Stimulated activated CD8-positive, alpha-beta memory T cell treated with anti-CD3 and anti-CD28 coated beads, Interleukin-7, amount 100 ng/mL, for 24 hours (primary cell): Measurements from ENCODE around the gene DDX28.
A peak's percentile ranks its signal among the peaks of the same experiment; 100 is the strongest.
"Not testable (repeated sequence)": the region's sequence is repeated elsewhere in the genome, so short reads cannot be mapped to it uniquely, and the experiment has no call there.

Source experiments
- DNase-seq: peaks from one replicate; pipeline ENCODE4 v3.0.0-alpha.2; 2020; ENCODE audit warnings: low read depth

DDX28 gene

GRCh38 chr16:67994040-67994408, 29.0 kb downstream of the DDX28 start:
- not testable (repeated sequence) for DNase-seq

GRCh38 chr16:67993207-67994039, 29.6 kb downstream of the DDX28 start:
- DNase-seq, result peak; percentile 62

GRCh38 chr16:67992661-67993206, 30.3 kb downstream of the DDX28 start:
- no peak for DNase-seq

GRCh38 chr16:67990018-67990386, 33.0 kb downstream of the DDX28 start:
- DNase-seq, result no peak

GRCh38 chr16:67989322-67990017, 33.6 kb downstream of the DDX28 start:
- no peak for DNase-seq

GRCh38 chr16:67988675-67989074, 34.4 kb downstream of the DDX28 start:
- DNase-seq, result no peak

GRCh38 chr16:67987460-67988160, 35.4 kb downstream of the DDX28 start:
- no peak for DNase-seq

- DNase-seq, result no peak
These were observed 36.1 kb downstream of the DDX28 start for GRCh38 chr16:67986949-67987348.

- no peak for DNase-seq
These were observed 40.9 kb downstream of the DDX28 start for GRCh38 chr16:67982011-67982696.

- no peak for DNase-seq
These were observed 42.9 kb downstream of the DDX28 start, which contains the start of gene DPEP3 for GRCh38 chr16:67979955-67980678. DPEP3 (minus strand) TSS chr16:67980499; CDS start chr16:67980380, 119 bp downstream.

- DNase-seq, result no peak
These were observed 45.4 kb downstream of the DDX28 start for GRCh38 chr16:67977469-67978227.

- no peak for DNase-seq
These were observed 46.0 kb downstream of the DDX28 start for GRCh38 chr16:67977005-67977404.

- DNase-seq, result no peak
These were observed 46.8 kb downstream of the DDX28 start for GRCh38 chr16:67976205-67976604.

GRCh38 chr16:67975321-67976105, 47.5 kb downstream of the DDX28 start:
- no peak for DNase-seq

GRCh38 chr16:67972285-67972684, 50.7 kb downstream of the DDX28 start:
- DNase-seq, result not testable (repeated sequence)

- no peak for DNase-seq
These were observed 51.9 kb downstream of the DDX28 start for GRCh38 chr16:67971111-67971510.
